Upper lobe of left lung (tissue), 6 donors: ENCODE measurements around the gene OLFML1. TPM values are rescaled to one million over a fixed set of nuclear protein-coding genes. Genes with fewer than 3 reads are reported as not detected.

Experiments used
- ATAC-seq, 2 donors: fragments of 200-7000 bp; cut with Tn5 transposase; one replicate each; pipeline ENCODE4 v1.9.1; 2022; ENCODE audit warnings: mild to moderate bottlenecking in 2 of 2, moderate library complexity in 2 of 2; ENCODE audit not compliant: low FRiP score in 2 of 2
- DNase-seq, 2 donors: peaks; one replicate each; pipeline ENCODE4 v3.0.0-alpha.2; 2019 to 2020
- H3K27ac ChIP-seq, 4 donors: fragments of 200-600 bp; sonication (generic); one replicate each; pipeline ENCODE4 v1.5.1; 2016 to 2019
- H3K27me3 ChIP-seq, 4 donors: fragments of 200-600 bp; sonication (generic); one replicate each; pipeline ENCODE4 v1.5.1; 2017 to 2019
- H3K36me3 ChIP-seq, 4 donors: fragments of 200-600 bp; sonication (generic); one replicate each; pipeline ENCODE4 v1.5.1; 2016 to 2019
- H3K4me1 ChIP-seq, 4 donors: fragments of 200-600 bp; sonication (generic); one replicate each; pipeline ENCODE4 v1.5.1; 2018 to 2019
- H3K4me3 ChIP-seq, 4 donors: fragments of 200-600 bp; sonication (generic); one replicate each; pipeline ENCODE4 v1.5.1; 2017 to 2019; ENCODE audit warnings: mild to moderate bottlenecking in 2 of 4, moderate library complexity in 1 of 4
- H3K9me3 ChIP-seq, 4 donors: fragments of 200-600 bp; sonication (generic); one replicate each; pipeline ENCODE4 v1.5.1; 2018 to 2019
- CTCF ChIP-seq, 6 experiments: fragments of 450-650 bp in 4 of 6; fragments of 200-600 bp in 2 of 6; sonication (generic) in 2 of 6; IDR thresholded peaks; one replicate each; pipeline ENCODE4 v1.5.1; 2016 to 2019; ENCODE audit warnings: antibody characterized with exemption in 6 of 6
- EP300 ChIP-seq, 4 donors: sonication (generic); formaldehyde crosslinking; IDR thresholded peaks; one replicate each; pipeline ENCODE4 v1.5.1; 2017; ENCODE audit warnings: antibody characterized with exemption in 4 of 4, control low read depth in 2 of 4
- POLR2A ChIP-seq, 4 donors: fragments of 450-650 bp; IDR thresholded peaks; one replicate each; pipeline ENCODE4 v1.5.1; 2016 to 2017; ENCODE audit warnings: antibody characterized with exemption in 4 of 4, mild to moderate bottlenecking in 2 of 4
- POLR2AphosphoS5 ChIP-seq, 2 donors: sonication (generic); formaldehyde crosslinking; IDR thresholded peaks; one replicate each; pipeline ENCODE4 v1.5.1; 2017; ENCODE audit warnings: antibody characterized with exemption in 2 of 2
- WGBS, 2 donors: methylation state at CpG; one replicate each; pipeline ENCODE4 v1.1.5; 2017 to 2018; 5-methylcytosine and 5-hydroxymethylcytosine counted together
- total RNA-seq, 6 donors: library from RNA; depleted of rRNA in 4 of 6; stranded (reverse); fragments of >200 nt in 4 of 6; gene quantifications; one replicate each; pipeline versions ENCODE4 v1.1.0 to v1.2.1, GENCODE V29; 2016 to 2021
- donor health status: DM: no; HTN: no; CAD: no; lungs with moderate emphysema.
- donor health status: DM: no; HTN: yes; CAD: no; lungs with severe emphysema.

OLFML1 gene
- total RNA-seq, 6 donors from 2014 or later = 1.6 to 34.2 (median 4.6) TPM

GRCh38 chr11:7469351-7469865 lies 15.9 kb upstream of the OLFML1 start:
- Histone ChIP-seq H3K9me3 (no peaks in the 10 kb centered on the region), H3K4me3 (no peak overlapping the region), H3K4me1 (no peaks in the 10 kb centered on the region), H3K27me3 (no peaks in the 10 kb centered on the region), H3K27ac (no peak overlapping the region), H3K36me3 (no peaks in the 10 kb centered on the region)
- 78 to 85% methylated on average over 5 of the region's 5 CpGs for WGBS, 2 donors
- no peak for ATAC-seq
- DNase-seq = no peak
- no peak for TF ChIP-seq POLR2AphosphoS5 (IDR thresholded peaks at IDR 0.05)

- Histone ChIP-seq H3K9me3 (no peaks in the 10 kb centered on the region), H3K4me1 (no peaks in the 10 kb centered on the region), H3K27ac (no peak overlapping the region), H3K4me3 (no peak overlapping the region), H3K27me3 (no peaks in the 10 kb centered on the region), H3K36me3 (no peaks in the 10 kb centered on the region)
- TF ChIP-seq POLR2AphosphoS5 (IDR thresholded peaks at IDR 0.05) (no peak), POLR2A (IDR thresholded peaks at IDR 0.05) (no peak)
- 89 to 95% methylated on average over 7 of the region's 7 CpGs for whole genome bisulfite sequencing, 2 donors
- DNase-seq (no peak), ATAC-seq (no peak)
Measured at GRCh38 chr11:7471071-7471470, 14.2 kb upstream of the OLFML1 start.

- ATAC-seq (no peak), DNase-seq (no peak)
- no peaks in the 10 kb centered on the region for H3K4me1 ChIP-seq
- H3K27me3 ChIP-seq = no peaks in the 10 kb centered on the region
- no peak overlapping the region for H3K27ac ChIP-seq
- WGBS, 2 donors = 47% methylated on average over 1 of the region's 1 CpG; no CpG with 5 or more reads in 1 of the 2 donors
- TF ChIP-seq POLR2AphosphoS5 (IDR thresholded peaks at IDR 0.05) = no peak
- TF ChIP-seq EP300 (IDR thresholded peaks at IDR 0.05) = no peak
- no peak for TF ChIP-seq POLR2A (IDR thresholded peaks at IDR 0.05)
- TF ChIP-seq CTCF (IDR thresholded peaks at IDR 0.05) = no peak
- no peaks in the 10 kb centered on the region for H3K9me3 ChIP-seq
- H3K36me3 ChIP-seq = no peaks in the 10 kb centered on the region
- H3K4me3 ChIP-seq = no peak overlapping the region
Measured at GRCh38 chr11:7473717-7474116, 11.6 kb upstream of the OLFML1 start.

- Histone ChIP-seq H3K4me1 (peaks cover 0 to 4% (median 0%) of the 10 kb centered on the region in 4 donors), H3K9me3 (no peaks in the 10 kb centered on the region), H3K27ac (no peak overlapping the region), H3K27me3 (no peaks in the 10 kb centered on the region), H3K4me3 (no peak overlapping the region), H3K36me3 (no peaks in the 10 kb centered on the region)
- 51 to 66% methylated on average over 2 of the region's 2 CpGs for WGBS, 2 donors
- TF ChIP-seq POLR2A (IDR thresholded peaks at IDR 0.05) (no peak), CTCF (IDR thresholded peaks at IDR 0.05) (no peak), POLR2AphosphoS5 (IDR thresholded peaks at IDR 0.05) (no peak), EP300 (IDR thresholded peaks at IDR 0.05) (no peak)
- DNase-seq (no peak), ATAC-seq (no peak)
Measured at GRCh38 chr11:7480113-7480512, 5.2 kb upstream of the OLFML1 start.

- TF ChIP-seq EP300 (IDR thresholded peaks at IDR 0.05) (no peak), POLR2AphosphoS5 (IDR thresholded peaks at IDR 0.05) (no peak), CTCF (IDR thresholded peaks at IDR 0.05) (no peak)
- Histone ChIP-seq H3K27ac (peak overlapping the region in 1 of 4 donors; percentile 19), H3K9me3 (no peaks in the 10 kb centered on the region), H3K36me3 (no peaks in the 10 kb centered on the region), H3K4me3 (no peak overlapping the region), H3K27me3 (no peaks in the 10 kb centered on the region), H3K4me1 (peaks cover 0 to 4% (median 0%) of the 10 kb centered on the region in 4 donors)
- ATAC-seq = no peak
- DNase-seq = no peak
- WGBS, 2 donors = 80 to 82% methylated on average over 3 of the region's 3 CpGs
Measured at GRCh38 chr11:7484131-7484530, 1.2 kb upstream of the OLFML1 start.

GRCh38 chr11:7484645-7485044 lies 661 bp upstream of the OLFML1 start:
- no peak for ATAC-seq
- no peak overlapping the region for H3K4me3 ChIP-seq
- peak overlapping the region in 1 of 4 donors; percentile 19 for H3K27ac ChIP-seq
- H3K27me3 ChIP-seq = no peaks in the 10 kb centered on the region
- no peaks in the 10 kb centered on the region for H3K36me3 ChIP-seq
- WGBS, 2 donors = 59 to 70% methylated on average over 3 of the region's 3 CpGs
- H3K4me1 ChIP-seq = peaks cover 0 to 4% (median 0%) of the 10 kb centered on the region in 4 donors
- no peak for DNase-seq
- TF ChIP-seq EP300 (IDR thresholded peaks at IDR 0.05) = no peak
- TF ChIP-seq POLR2AphosphoS5 (IDR thresholded peaks at IDR 0.05) = no peak
- TF ChIP-seq POLR2A (IDR thresholded peaks at IDR 0.05) = no peak
- TF ChIP-seq CTCF (IDR thresholded peaks at IDR 0.05) = no peak
- H3K9me3 ChIP-seq = no peaks in the 10 kb centered on the region
